HG03520 (cell line): ENCODE data around the gene NT5C1B.
"Not testable (repeated sequence)": the region's sequence is repeated elsewhere in the genome, so short reads cannot be mapped to it uniquely, and the experiment has no call there.

ENCODE experiments used
- ATAC-seq: cut with Tn5 transposase; IDR thresholded peaks from one replicate; pipeline ENCODE4 v1.9.1; 2021; ENCODE audit warnings: mild to moderate bottlenecking, moderate library complexity; ENCODE audit not compliant: unreplicated experiment

The NT5C1B gene

DNA sequence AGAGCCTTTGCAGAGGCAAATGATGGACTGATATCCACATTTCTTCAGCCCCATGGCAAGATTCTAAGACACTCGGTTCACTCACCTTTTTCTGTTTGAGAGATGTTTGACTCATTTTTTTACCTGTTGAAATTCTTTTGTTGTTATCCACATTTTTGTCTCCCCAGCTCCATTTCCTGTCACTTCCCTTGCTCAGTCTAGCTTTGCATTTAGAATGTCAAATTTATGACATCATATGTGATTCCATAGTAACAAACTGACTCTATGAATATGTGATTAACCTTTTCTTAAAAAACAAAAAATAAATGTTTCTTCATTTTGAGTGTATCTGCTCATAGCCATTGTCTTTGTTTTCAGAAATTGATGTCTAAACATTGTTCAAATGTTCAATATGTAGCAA, at the start of gene NT5C1B:
TSS of gene NT5C1B (minus strand) at position 216 of the 400 bp plus-strand sequence. CDS start at position 115, 101 bp downstream.
- no peak for ATAC-seq

DNA sequence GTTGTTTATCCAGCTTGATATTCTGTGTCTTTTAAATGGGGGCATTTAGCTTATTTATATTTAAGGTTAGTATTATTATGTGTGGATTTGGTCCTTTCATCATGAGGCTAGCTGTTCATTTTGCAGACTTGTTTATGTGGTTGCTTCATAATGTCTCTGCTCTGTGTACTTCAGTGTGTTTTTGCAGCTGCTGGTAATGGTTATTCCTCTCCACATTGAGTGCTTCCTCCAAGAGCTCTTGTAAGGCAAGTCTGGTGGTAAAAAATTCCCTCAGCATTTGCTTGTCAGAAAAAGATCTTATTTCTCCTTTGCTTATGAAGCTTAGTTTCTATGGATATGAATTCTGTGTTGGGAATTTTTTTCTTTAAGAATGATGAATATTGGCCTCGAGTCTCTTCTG, 47.8 kb upstream of the NT5C1B start:
- no peak for ATAC-seq

DNA sequence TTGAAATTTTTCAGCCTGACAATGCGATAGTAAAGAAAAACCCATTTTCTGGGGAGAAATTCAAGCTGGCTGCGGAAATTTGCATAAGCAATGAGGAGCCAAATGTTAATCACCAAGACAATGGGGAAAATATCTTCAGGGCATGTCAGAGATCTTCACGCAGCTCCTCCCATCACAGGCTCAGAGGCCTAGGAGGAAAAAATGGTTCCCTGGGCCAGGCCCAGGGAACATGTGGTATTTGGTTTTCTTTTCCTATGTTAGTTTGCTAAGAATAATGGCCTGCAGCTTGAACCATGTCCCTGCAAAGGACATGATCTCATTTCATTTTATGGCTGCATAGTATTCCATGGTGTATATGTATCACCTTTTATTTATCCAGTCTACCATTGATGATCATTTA, 43.3 kb upstream of the NT5C1B start:
- ATAC-seq = not testable (repeated sequence)

DNA sequence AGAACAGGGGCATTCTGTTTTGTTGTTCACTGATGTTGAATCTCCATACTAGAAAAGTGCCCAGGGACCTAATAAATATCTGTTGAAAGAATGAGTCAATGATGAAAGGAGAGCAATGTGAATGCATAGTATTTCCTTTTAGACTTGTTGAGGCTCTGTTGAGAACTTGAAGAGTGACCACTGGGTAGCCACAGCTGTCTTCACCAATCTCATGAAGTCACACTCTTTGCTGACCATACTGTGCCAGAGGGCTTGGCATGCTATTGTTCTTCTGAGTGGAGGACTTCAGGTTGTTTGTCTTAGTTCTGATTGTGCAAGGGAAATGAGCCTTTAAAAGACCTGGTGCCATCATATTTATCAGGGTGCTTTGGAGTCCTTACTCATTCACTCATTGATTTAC, 41.6 kb upstream of the NT5C1B start:
- no peak for ATAC-seq

DNA sequence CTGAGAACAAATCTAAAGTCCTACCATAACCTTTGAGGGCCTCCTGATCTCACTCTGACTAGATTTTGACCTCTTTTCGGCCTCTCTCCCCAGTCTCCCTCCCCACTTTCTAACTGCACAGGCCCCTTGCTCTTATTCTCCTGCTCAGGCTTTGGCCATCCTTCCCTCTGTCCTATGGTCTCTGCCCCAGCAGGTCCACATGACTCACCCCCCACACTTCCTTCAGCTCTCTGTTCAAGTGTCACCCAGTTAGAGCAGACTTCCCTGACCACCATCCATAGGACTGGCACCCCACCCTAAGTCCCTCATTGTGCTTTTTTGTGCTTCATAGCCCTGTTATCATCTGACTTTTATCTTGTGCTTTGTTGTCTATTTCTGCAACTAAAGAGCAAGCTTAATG, 41.2 kb upstream of the NT5C1B start:
- no peak for ATAC-seq

DNA sequence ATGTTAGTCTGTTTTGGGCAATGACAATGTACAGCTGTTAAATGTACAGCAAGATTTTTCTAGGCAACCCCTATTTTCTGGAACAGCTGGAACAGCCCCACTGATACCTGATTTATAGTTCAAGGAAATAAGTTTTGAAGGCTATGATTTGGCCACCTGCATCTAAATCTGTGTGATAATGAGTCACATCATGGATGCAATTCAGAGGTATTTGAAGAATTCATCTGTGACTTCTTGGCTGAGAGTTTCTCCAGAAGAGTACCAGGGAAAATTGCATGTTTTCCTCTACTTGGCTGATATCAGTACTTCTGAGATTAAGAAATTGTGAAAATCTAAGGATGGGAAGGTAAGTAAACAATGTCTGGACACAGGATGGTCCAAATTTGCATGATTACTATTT, 40.7 kb upstream of the NT5C1B start:
- ATAC-seq = no peak

DNA sequence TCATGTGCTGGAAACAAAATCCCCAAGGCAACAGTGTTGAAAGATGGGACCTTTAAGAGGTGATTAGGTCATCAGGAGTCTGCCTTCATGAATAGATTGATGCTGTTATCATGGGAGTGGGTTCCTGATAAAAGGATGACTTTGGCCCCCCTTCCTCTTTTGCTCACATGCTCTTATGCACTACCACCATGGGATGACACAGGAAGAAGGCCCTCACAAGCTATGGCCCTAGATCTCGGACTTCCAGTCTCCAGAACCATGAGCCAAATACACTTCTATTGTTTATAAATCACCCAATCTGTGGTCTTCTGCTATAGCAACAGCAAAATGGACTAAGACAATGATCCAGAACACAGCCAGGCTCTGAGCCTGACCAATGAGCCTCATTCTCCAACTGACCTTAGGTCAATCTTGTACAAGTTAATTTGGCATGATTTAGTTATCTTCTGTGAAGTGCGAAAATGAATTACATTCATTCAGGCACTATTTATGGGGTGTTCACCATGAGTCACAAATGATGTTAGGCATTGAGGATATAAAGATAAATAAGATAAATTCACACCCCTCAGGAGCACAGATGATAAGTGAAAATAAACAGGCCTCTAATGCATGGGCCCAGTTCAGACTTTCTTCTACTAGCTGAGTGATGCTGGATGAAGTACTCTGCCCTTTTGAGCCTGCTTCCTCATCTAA, 37.7 kb upstream of the NT5C1B start:
- no peak for ATAC-seq

DNA sequence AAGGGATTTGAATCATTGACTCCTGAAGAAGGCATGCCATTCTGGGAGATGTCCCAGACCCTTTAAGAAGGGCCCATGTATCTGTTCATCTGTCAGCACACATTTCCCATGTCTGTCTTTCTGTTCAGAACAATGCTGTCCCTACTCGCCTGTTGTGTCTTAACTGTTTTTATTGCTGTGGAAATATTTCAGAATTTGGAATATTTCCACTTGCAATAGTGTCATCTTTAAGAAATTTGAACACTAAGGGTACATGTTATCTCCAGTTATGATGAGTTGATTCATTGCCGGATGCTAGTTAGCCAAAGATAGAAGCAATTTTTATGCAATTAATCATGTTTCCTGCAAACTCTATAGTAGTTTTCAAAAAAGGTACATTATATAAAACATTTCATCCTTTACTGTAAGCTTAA, 36.9 kb upstream of the NT5C1B start:
- no peak for ATAC-seq

DNA sequence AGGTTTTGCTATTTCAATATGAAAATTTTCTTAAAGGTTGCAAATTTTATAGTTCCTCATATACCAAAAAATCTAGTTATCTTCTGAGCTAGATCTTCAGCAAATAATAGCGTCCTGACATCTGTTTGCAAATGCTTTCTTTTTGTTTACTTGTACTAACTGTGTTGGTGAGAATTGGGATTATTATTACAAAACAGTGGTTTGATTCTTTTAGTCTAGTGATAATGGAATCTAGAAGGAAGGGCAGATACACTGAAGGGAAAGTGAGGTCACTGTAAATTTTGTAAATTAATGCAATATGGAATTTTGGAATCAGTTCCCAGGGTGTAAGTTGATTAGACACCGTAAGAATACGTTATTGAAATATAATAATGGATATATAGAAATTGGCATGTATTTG, 36.2 kb upstream of the NT5C1B start:
- no peak for ATAC-seq

DNA sequence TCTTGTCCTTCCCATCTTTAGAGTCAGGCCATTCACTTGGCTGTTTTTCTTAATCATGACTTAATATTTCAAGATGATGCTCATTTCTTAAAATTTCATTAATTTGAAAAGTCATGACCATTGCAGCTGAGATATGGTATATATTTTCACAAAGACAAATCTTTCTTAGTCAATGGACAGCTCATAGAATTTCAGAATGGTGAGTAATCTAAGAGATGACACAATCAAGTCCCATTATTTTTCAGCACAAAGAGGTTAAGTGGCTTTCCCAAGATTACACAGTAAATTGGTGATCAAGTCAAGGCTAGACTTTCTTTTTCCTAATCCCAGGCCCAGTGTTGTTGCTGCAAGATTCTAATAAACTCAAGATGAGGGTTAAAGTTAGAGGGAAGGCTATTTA, 34.4 kb upstream of the NT5C1B start:
- ATAC-seq = no peak

DNA sequence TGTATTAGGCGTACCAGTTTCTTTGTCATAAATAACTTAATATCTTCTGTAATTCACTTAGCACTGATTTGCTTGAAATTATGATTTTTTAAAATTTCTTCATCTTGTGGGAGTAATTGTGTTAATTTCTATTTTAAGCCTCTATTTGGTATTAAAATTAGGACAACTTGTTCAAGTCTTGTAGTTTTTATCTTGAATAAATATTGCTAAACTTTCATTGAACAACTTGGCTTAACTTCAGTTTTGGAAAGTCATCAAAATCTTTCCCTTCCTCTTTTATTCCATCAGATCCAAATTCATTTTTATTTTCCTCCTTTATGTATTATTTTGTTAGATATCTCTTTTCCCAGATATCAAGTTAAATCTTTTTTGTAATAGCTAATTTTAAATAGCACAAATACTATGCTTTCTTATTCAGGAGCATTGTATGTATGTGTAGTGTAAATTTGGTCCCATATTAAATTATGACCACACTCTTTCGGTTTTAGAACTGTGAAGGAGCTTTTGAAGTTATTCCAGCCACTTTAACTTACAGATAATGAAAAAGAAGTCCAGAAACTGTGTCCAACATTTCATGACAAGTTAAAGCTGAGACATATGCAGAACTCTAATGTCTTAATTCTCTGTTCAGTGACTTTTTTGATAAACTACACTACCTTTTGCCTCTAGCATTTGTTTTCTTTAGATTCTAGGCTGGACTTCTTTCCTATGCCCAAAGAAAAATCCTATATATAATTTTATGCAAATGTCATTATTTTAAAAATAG, 31.7 kb upstream of the NT5C1B start:
- ATAC-seq = no peak

DNA sequence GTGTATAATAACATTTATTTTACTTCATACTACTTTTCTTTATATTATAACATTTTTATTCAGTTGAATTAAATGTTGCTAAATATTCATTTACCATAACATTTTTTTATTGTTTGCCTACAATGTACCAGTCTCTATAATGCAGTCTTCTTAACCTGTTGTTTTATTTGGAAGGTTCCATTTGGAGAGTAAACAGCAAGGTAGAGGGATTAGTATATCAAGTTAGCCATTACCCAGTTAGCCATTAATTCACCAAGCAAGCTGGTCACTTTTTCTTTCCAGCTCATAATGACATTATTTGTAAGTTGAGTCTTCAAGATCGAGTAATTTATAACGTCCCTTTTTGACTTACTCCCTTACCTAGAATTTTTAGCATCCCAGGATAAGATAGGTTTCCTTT, 29.7 kb upstream of the NT5C1B start:
- no peak for ATAC-seq

DNA sequence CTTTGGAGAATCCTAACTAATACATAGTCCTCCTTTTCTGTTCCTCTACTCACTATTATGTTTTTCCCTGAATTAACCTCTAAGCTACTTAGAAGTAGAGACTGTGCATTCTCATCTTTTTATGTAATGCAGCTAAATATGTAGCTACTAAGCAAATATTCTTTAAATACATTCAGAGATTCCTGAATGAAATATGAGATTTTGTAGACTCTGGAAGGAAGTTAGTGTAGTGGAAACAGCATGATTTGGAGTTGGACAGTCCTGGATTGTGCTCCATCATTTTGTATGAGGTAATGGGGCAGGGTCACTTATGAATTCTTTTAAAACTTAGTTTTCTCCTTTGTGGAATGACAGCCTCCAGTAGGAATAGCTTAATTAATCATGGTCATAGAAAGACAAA, 24.7 kb upstream of the NT5C1B start:
- ATAC-seq = no peak

DNA sequence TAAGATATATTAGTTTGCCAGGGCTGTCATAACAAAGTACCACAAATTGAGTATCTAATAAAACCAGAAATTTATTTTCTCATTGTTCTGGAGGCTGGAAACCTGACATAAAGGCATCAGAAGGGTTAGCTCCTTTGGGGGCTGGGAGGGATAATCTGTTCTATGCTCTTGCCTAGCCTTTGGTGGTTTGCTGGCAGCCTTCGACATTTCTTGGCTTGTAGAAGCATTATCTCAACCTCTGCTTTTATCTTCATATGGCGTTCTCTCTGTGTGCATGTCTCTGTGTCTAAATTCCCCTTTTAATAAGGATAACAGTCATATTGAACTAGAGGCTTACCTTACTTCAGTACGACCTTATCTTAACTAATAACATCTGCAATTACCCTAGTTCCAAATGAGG, 22.8 kb upstream of the NT5C1B start:
- no peak for ATAC-seq

DNA sequence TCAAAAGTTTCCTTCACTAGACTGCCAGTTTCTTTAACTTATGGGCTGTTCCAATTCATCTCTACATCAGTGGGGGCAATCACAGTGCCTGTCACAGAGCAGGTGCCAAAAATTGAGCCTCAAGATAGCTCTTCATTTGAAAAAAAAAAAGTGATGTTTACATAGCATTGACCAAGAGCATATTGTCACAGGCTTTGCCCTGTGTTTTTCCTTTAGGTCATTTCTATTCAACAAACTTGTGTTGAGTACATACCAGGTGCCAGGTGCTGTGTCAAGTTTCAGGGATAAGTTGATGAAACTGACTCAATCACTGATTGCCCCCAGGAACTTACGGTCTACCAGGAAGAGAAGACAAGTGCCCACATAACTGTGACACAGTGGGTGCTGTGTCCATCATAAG, 22.2 kb upstream of the NT5C1B start:
- ATAC-seq = no peak

DNA sequence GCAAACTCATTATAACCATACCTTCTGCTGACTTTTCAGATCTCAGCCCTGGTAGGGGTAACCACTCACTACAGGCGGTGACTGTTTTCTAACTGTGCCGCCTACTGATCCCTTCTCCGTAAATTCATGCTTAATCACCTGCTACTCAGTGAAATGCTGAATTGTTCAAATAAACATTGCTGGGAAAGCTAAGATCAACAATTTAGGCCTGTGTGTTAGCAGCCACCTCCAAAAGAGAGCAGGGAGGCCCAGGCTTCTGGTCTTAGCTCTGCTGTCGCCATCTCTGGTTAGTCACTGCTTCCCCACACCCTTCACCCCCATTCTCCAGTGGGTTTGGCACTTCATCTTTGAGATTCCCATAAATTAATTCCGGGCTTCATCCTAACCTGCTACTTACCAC, 21.8 kb upstream of the NT5C1B start:
- no peak for ATAC-seq

DNA sequence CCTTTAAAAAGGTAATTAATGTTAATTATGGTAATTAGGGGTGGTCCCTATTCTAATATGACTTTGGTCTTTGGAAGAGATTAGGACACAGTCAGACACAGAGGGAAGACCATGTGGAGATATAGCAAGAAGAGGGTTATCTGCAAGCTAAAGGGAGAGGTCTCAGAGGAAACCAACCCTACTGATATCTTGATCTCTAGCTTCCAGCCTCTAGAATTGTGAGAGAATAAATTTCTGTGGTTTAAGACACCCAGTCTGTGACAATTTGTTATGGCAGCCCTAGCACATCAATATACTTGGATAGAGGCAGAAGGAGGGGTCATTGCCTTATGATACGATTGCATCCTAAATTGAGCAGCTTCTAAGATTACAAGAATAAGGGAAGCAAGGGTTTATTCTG, 21.3 kb upstream of the NT5C1B start:
- ATAC-seq = no peak

DNA sequence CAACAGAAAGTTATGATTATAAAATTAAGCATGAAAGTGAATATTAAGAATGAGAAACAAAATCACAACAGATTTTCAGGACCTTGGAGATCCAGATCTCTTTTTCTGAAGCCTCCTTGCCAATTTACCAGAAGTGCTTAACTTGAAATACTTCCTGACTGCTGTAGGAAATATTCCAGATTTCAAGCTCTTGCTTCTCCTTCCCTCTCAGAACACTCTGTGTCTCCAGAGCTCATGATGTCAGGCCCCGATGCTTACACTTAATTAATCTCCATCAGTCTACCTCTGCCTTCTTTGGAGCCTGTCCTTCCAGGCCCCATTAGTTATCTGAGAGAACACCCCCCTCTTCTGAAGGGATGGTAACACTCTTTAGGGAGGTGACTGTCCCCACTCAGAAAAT, 20.7 kb upstream of the NT5C1B start:
- no peak for ATAC-seq

DNA sequence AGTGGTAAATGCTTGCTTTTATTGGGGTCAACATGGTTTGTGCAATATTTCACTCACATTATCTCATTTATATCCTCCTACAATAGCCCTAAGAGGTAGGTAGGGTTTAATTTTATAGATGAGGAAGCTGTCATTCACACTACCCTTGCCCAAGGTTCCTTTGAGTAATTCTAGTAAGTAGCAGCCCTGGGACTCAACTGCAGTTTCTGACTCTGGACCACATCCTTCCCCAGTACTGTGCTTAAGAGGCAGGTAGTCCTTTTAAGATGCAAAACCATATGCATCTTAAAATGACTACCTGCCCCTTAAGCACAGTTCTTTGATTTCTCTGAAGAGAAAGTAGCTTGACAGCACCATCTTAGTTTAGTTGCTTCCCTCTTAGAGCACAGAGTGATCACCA, 15.7 kb upstream of the NT5C1B start:
- peak; percentile 48 for ATAC-seq

DNA sequence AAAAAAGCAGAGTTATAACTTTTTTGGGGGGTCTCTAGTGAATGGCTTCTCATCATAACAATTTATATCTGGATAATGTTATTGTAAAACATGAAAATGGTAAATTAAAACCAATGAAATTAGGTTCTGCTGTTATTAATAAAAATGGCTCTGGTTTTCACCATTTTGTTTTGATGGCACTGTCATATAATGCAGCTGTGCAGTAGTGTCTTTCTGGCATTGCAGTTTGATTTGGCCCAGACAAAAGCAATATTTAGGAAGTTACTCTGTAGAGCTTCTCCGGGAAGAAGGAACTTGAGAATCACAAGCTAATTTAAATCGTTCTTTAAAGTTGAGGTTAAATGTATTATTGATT, 15.1 kb upstream of the NT5C1B start:
- no peak for ATAC-seq

DNA sequence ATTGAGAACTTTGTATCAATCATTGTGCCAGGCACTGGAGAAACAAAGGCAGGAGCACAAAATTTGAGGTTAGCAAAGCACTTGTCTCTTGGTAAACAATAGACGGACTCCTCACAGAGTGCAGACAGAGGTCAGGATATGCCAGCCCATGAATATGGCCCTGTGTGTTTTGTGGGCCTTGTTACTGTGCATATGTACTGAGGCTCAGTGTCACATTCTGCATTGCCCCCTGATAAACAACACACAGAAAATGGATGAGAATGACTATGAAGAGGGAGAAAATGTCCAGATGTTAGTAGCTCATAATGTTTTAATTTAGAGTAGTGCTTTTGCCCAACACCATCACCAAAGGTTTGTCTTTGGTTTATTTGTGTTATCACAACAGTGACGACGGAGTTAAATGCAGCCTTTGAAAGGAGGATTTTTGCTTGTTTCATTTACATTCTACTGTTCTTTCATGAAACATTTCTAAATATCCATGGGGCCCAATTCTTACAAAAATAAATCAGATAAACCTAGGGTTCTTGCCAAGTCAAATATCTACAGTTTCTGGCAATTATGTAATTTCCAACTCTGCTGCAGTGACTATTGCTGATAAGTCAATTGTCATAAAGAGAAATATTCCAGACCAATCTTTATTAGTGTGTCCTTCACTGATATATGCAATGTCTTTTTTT, 14.6 kb upstream of the NT5C1B start:
- no peak for ATAC-seq

DNA sequence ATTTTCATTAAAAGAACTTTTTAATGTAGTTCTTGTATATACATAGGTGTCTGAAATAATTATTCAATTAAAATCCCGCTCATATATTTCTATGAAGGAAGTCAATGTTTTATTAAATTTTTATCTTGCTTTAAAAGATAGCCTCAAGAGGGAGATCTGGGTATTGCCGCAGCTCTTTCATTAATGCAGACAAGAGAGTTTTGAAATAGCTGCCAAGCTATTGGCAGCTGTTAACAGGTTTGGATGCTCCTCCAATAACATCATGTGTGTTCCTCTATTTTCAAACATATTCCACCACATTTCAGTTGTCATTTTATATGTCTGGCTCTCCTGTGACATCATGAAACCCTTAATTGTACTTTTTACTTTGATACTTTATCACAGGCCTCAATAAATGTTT, 12.9 kb upstream of the NT5C1B start:
- ATAC-seq = no peak
